IMR-90 (cell line): ENCODE results near the gene SYT8. TPM values are rescaled to one million over a fixed set of nuclear protein-coding genes. Genes with fewer than 3 reads are reported as not detected.

Experiments
- ATAC-seq: fragments of 200-7000 bp; cut with Tn5 transposase; 2 replicates; pipeline ENCODE4 v1.9.1; 2020; ENCODE audit warnings: low read depth, mild to moderate bottlenecking, moderate library complexity
- BruUV-seq: library from RNA; stranded (reverse); fragments of 400-500 nt; replicated peaks from 2 replicates; lab custom pipeline; 2021; lab: Mats Ljungman, UMichigan
- CTCF ChIA-PET: fragments of 300-600 bp; formaldehyde crosslinking; extraction: SDS; loops from one replicate; lab custom pipeline; 2021; ENCODE audit warnings: antibody characterized with exemption; lab: Yijun Ruan, JAX
- POLR2A ChIA-PET: fragments of 300-600 bp; sonication (Branson Sonifier 250); formaldehyde crosslinking; loops from one replicate; lab custom pipeline; 2022; ENCODE audit warnings: antibody characterized with exemption; ENCODE audit not compliant: unreplicated experiment; lab: Charles Lee
- DNase-seq: peaks from one replicate; pipeline ENCODE4 v3.0.0; 2013
- H2AFZ ChIP-seq: replicated peaks from 2 replicates; pipeline ENCODE3; 2013; ENCODE audit warnings: low read length, mild to moderate bottlenecking; ENCODE audit not compliant: poor library complexity
- H2AK5ac ChIP-seq: 2 replicates; pipeline ENCODE4 v1.6.1; 2013; ENCODE audit warnings: low read depth, low read length, inconsistent platforms
- H2AK9ac ChIP-seq: replicated peaks from 2 replicates; pipeline ENCODE3; 2013; ENCODE audit warnings: mild to moderate bottlenecking, low read depth, low read length, moderate library complexity; ENCODE audit not compliant: poor library complexity
- H2BK120ac ChIP-seq: 2 replicates; pipeline ENCODE4 v1.6.1; 2013; ENCODE audit warnings: low read depth, low read length, inconsistent platforms
- H2BK15ac ChIP-seq: 3 replicates; pipeline ENCODE4 v1.6.1; 2013; ENCODE audit warnings: low read depth, low read length, inconsistent platforms
- H2BK20ac ChIP-seq: 2 replicates; pipeline ENCODE4 v1.6.1; 2013; ENCODE audit warnings: low read depth, mild to moderate bottlenecking, inconsistent platforms, low read length, moderate library complexity
- H2BK5ac ChIP-seq: 2 replicates; pipeline ENCODE4 v1.6.1; 2013; ENCODE audit warnings: mild to moderate bottlenecking, low read depth, low read length, inconsistent platforms; ENCODE audit not compliant: poor library complexity, severe bottlenecking
- H3K14ac ChIP-seq: replicated peaks from 2 replicates; pipeline ENCODE4 v1.6.1; 2013; ENCODE audit warnings: low read depth, low read length, inconsistent platforms
- H3K18ac ChIP-seq: 2 replicates; pipeline ENCODE4 v1.6.1; 2013; ENCODE audit warnings: low read depth, low read length, control low read depth
- H3K23ac ChIP-seq: 2 replicates; pipeline ENCODE4 v1.6.1; 2013; ENCODE audit warnings: low read depth, low read length, inconsistent platforms
- H3K27ac ChIP-seq: 2 replicates; pipeline ENCODE4 v1.5.1; 2013; ENCODE audit warnings: mild to moderate bottlenecking, control low read depth, low read length; ENCODE audit not compliant: insufficient read depth
- H3K27me3 ChIP-seq: 2 replicates; pipeline ENCODE4 v1.6.1; 2013; ENCODE audit warnings: low read length; ENCODE audit not compliant: control insufficient read depth, insufficient read depth
- H3K36me3 ChIP-seq: 2 replicates; pipeline ENCODE4 v1.6.1; 2013; ENCODE audit warnings: low read length, mixed read lengths; ENCODE audit not compliant: control insufficient read depth, insufficient read depth
- H3K4ac ChIP-seq: 2 replicates; pipeline ENCODE4 v1.6.1; 2013; ENCODE audit warnings: low read depth, low read length, inconsistent platforms
- H3K4me1 ChIP-seq: 2 replicates; pipeline ENCODE4 v1.6.1; 2013; ENCODE audit warnings: low read length, mixed read lengths; ENCODE audit not compliant: control insufficient read depth, insufficient read depth
- H3K4me2 ChIP-seq: 2 replicates; pipeline ENCODE4 v1.6.1; 2013; ENCODE audit warnings: low read depth, mild to moderate bottlenecking, control low read depth, low read length, moderate library complexity
- H3K4me3 ChIP-seq: 2 replicates; pipeline ENCODE4 v1.5.1; 2013; ENCODE audit warnings: low read depth, mild to moderate bottlenecking, control low read depth, low read length, moderate library complexity; ENCODE audit not compliant: insufficient read depth
- H3K56ac ChIP-seq: 2 replicates; pipeline ENCODE4 v1.6.1; 2013; ENCODE audit warnings: low read length, inconsistent platforms; ENCODE audit not compliant: insufficient read depth; ENCODE audit errors: extremely low read depth
- H3K79me1 ChIP-seq, 2 experiments: 2 replicates each; pipeline ENCODE4 v1.6.1; 2013; ENCODE audit warnings: low read length in 2 of 2, inconsistent platforms in 1 of 2, low read depth in 1 of 2
- H3K9ac ChIP-seq: 2 replicates; pipeline ENCODE4 v1.6.1; 2013; ENCODE audit warnings: low read depth, low read length, control low read depth
- H3K9me1 ChIP-seq: 2 replicates; pipeline ENCODE4 v1.6.1; 2013; ENCODE audit warnings: low read length, inconsistent platforms; ENCODE audit not compliant: insufficient read depth
- H3K9me3 ChIP-seq: 2 replicates; pipeline ENCODE4 v1.6.1; 2013; ENCODE audit warnings: low read length; ENCODE audit not compliant: control insufficient read depth, insufficient read depth
- H4K20me1 ChIP-seq: 2 replicates; pipeline ENCODE4 v1.6.1; 2013; ENCODE audit warnings: low read length, inconsistent platforms; ENCODE audit not compliant: insufficient read depth
- H4K5ac ChIP-seq: 2 replicates; pipeline ENCODE4 v1.6.1; 2013; ENCODE audit warnings: mild to moderate bottlenecking, low read depth, low read length, control low read depth
- H4K8ac ChIP-seq, 2 experiments: 2 replicates each; pipeline ENCODE4 v1.6.1; 2013; ENCODE audit warnings: low read depth in 2 of 2, low read length in 2 of 2, control low read depth in 1 of 2, inconsistent platforms in 1 of 2
- H4K91ac ChIP-seq: 2 replicates; pipeline ENCODE4 v1.6.1; 2013; ENCODE audit warnings: low read depth, low read length, inconsistent platforms; ENCODE audit not compliant: insufficient read depth
- CHD1 ChIP-seq: IDR thresholded peaks from 2 replicates; pipeline ENCODE4 v1.6.1; 2012; ENCODE audit warnings: low read depth, low read length, improper control_type of control experiment
- MAFK ChIP-seq: IDR thresholded peaks from 2 replicates; pipeline ENCODE4 v1.6.1; 2012; ENCODE audit warnings: low read depth, low read length, improper control_type of control experiment
- MAZ ChIP-seq: IDR thresholded peaks from 2 replicates; pipeline ENCODE4 v1.6.1; 2012; ENCODE audit warnings: low read depth, mild to moderate bottlenecking, low read length, improper control_type of control experiment, moderate library complexity, borderline replicate concordance
- POLR2A ChIP-seq: IDR thresholded peaks from 2 replicates; pipeline ENCODE4 v1.6.1; 2012; ENCODE audit warnings: mild to moderate bottlenecking, low read depth, low read length
- RAD21 ChIP-seq: IDR thresholded peaks from 2 replicates; pipeline ENCODE4 v1.6.1; 2012; ENCODE audit warnings: low read length, improper control_type of control experiment
- RCOR1 ChIP-seq: IDR thresholded peaks from 2 replicates; pipeline ENCODE4 v1.6.1; 2012; ENCODE audit warnings: mild to moderate bottlenecking, low read length, improper control_type of control experiment; ENCODE audit not compliant: insufficient replicate concordance
- SMC3 ChIP-seq: fragments of 150-350 bp; IDR thresholded peaks from 2 replicates; pipeline ENCODE4 v1.6.1; 2016; ENCODE audit warnings: low read depth, mild to moderate bottlenecking, antibody characterized with exemption, low read length, moderate library complexity
- WGBS, 2 experiments: methylation state at CpG; one replicate each; pipeline versions ENCODE4 v1.1.5 to v1.1.7; 2013; ENCODE audit warnings: missing lambda C conversion rate in 2 of 2; ENCODE audit not compliant: insufficient read length in 1 of 2; ENCODE audit errors: extremely low coverage in 2 of 2; 5-methylcytosine and 5-hydroxymethylcytosine counted together
- dilution Hi-C: fragments of 300-500 bp; cut with HindIII; formaldehyde crosslinking; loops from one replicate; pipeline ENCODE4 v1.14.3; 2018; ENCODE audit warnings: low sequenced_read_pairs; ENCODE audit not compliant: unreplicated experiment
- in situ Hi-C: fragments of 300-500 bp; cut with MboI; formaldehyde crosslinking; loops from 3 replicates; pipeline ENCODE4 v1.14.3; 2019; ENCODE audit warnings: low sequenced_read_pairs, inconsistent platforms, mixed read lengths
- intact Hi-C: fragments of 100-400 bp; cut with micrococcal nuclease; formaldehyde crosslinking; loops from 2 replicates; pipeline ENCODE4 v1.10.0; 2022
- polyA plus RNA-seq, 3 experiments: library from polyadenylated mRNA; depleted of rRNA; stranded (reverse); fragments of >200 nt; gene quantifications; 2 replicates each; pipeline ENCODE4 v1.2.3, GENCODE V29; 2012; ENCODE audit warnings: low replicate concordance in 1 of 3
- total RNA-seq: library from RNA; depleted of rRNA; stranded (reverse); fragments of >200 nt; gene quantifications from 2 replicates; pipeline ENCODE4 v1.2.3, GENCODE V29; 2012
- TF ChIP-seq, protein P1 (sequence below): fragments of 150-350 bp; IDR thresholded peaks from 2 replicates; pipeline ENCODE4 v1.6.1; 2017; ENCODE audit warnings: mild to moderate bottlenecking, antibody characterized with exemption, low read length, low read depth
- TF ChIP-seq, protein P2 (sequence below): fragments of 150-350 bp; IDR thresholded peaks from 2 replicates; pipeline ENCODE4 v1.6.1; 2016; ENCODE audit warnings: low read depth, mild to moderate bottlenecking, low read length, moderate library complexity, borderline replicate concordance

SYT8 gene
- total and polyA plus RNA-seq, 2 of the 4 experiments (the other 2 are of a cell fraction): not detected

DNA sequence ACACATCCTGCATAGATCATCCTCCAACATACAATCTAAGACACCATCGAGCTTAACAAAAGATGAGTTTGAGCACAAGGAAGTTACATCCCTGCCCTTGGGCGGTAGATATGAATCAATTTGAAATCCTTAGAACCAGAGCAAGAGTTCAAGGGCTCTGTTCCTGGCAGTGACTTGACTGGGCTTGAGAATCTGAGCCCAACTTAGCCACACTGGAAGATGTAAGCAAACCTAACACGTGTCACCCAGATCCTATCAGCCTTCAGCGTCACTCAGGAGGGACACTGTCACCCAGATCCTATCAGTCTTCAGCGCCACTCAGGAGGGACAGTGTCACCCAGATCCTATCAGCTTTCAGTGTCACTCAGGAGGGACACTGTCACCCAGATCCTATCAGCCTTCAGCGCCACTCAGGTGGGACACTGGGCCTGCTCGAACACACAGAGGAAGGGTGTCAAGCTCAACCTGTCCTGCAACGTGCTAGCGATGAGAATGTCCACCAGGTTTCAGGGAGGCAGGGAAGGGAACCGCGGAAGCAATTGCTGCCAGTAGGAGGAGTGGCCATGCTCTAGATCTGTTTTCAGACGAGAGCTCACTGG, 38.3 kb upstream of the SYT8 start:
- no peak overlapping the region for H3K18ac ChIP-seq
- ChIA-PET POLR2A (no interaction called here), CTCF (no interaction called here)
- 53% methylated on average over 8 of the region's 12 CpGs; no CpG with 5 or more reads in 1 of the 2 experiments for WGBS, 2 experiments
- H2AK9ac ChIP-seq: no peak overlapping the region
- intact Hi-C loops: no loop called here
- no peak overlapping the region for H4K91ac ChIP-seq
- ATAC-seq: no peak
- H3K27ac ChIP-seq: no peak overlapping the region
- H3K79me1 ChIP-seq: no peaks in the 10 kb centered on the region
- H4K5ac ChIP-seq: no peak overlapping the region
- no peak overlapping the region for H2BK15ac ChIP-seq
- no peak for DNase-seq
- no peak overlapping the region for H3K4me2 ChIP-seq
- H3K27me3 ChIP-seq: peaks cover 48% of the 10 kb centered on the region
- in situ Hi-C loops: no loop called here
- no peaks in the 10 kb centered on the region for H3K4me1 ChIP-seq
- no peaks in the 10 kb centered on the region for H3K9me1 ChIP-seq
- H2BK5ac ChIP-seq: no peak overlapping the region
- TF ChIP-seq SMC3 (no peak), POLR2A (no peak), MAFK (no peak), CHD1 (no peak), RAD21 (no peak), RCOR1 (no peak), MAZ (no peak)
- TF ChIP-seq, protein P1, sequence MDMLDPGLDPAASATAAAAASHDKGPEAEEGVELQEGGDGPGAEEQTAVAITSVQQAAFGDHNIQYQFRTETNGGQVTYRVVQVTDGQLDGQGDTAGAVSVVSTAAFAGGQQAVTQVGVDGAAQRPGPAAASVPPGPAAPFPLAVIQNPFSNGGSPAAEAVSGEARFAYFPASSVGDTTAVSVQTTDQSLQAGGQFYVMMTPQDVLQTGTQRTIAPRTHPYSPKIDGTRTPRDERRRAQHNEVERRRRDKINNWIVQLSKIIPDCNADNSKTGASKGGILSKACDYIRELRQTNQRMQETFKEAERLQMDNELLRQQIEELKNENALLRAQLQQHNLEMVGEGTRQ: no peak
- TF ChIP-seq, protein P2, sequence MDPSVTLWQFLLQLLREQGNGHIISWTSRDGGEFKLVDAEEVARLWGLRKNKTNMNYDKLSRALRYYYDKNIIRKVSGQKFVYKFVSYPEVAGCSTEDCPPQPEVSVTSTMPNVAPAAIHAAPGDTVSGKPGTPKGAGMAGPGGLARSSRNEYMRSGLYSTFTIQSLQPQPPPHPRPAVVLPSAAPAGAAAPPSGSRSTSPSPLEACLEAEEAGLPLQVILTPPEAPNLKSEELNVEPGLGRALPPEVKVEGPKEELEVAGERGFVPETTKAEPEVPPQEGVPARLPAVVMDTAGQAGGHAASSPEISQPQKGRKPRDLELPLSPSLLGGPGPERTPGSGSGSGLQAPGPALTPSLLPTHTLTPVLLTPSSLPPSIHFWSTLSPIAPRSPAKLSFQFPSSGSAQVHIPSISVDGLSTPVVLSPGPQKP: no peak
- H3K36me3 ChIP-seq: no peaks in the 10 kb centered on the region
- no peak overlapping the region for H2AK5ac ChIP-seq
- no peak overlapping the region for H2BK120ac ChIP-seq
- BruUV-seq: no TSS peak
- no peak overlapping the region for H2BK20ac ChIP-seq
- H3K9me3 ChIP-seq: no peaks in the 10 kb centered on the region
- no peak overlapping the region for H3K14ac ChIP-seq
- H4K20me1 ChIP-seq: no peaks in the 10 kb centered on the region
- H3K56ac ChIP-seq: no peak overlapping the region
- H3K4ac ChIP-seq: no peak overlapping the region
- dilution Hi-C loops: no loop called here
- no peak overlapping the region for H3K9ac ChIP-seq
- H3K23ac ChIP-seq: no peak overlapping the region
- H2AFZ ChIP-seq: no peak overlapping the region
- H3K4me3 ChIP-seq: no peak overlapping the region
- no peak overlapping the region for H4K8ac ChIP-seq
